H7 (cell line): ENCODE measurements around the gene PISD. TPM values are rescaled to one million over a fixed set of nuclear protein-coding genes. Genes with fewer than 3 reads are reported as not detected.
"Not testable (repeated sequence)": the region's sequence is repeated elsewhere in the genome, so short reads cannot be mapped to it uniquely, and the experiment has no call there.

Experiments used
- DNase-seq: peaks from one replicate; pipeline ENCODE4 v3.0.0; 2012
- H3K27me3 ChIP-seq: 2 replicates; pipeline ENCODE4 v1.6.0; 2011; ENCODE audit warnings: mild to moderate bottlenecking, low read length; ENCODE audit not compliant: control insufficient read depth, insufficient read depth
- H3K36me3 ChIP-seq: replicated peaks from 2 replicates; pipeline ENCODE4 v1.5.1; 2011; ENCODE audit warnings: low read length; ENCODE audit not compliant: control insufficient read depth, insufficient read depth
- H3K4me3 ChIP-seq: 2 replicates; pipeline ENCODE4 v1.5.1; 2011; ENCODE audit warnings: low read depth, mild to moderate bottlenecking, control low read depth, low read length, moderate library complexity; ENCODE audit not compliant: insufficient read depth
- total RNA-seq: library from RNA; depleted of rRNA; stranded (reverse); fragments of >200 nt; shearing (Covaris generic); gene quantifications from 2 replicates; pipeline ENCODE4 v1.2.3, GENCODE V29; 2014

PISD gene
- total RNA-seq, 1 experiment from 2014 or later = 70.2 TPM

- not testable (repeated sequence) for DNase-seq, H3K4me3 ChIP-seq, H3K36me3 ChIP-seq, H3K27me3 ChIP-seq
These were observed 71.9 kb downstream of the PISD start for GRCh38 chr22:31590161-31590560.

DNA sequence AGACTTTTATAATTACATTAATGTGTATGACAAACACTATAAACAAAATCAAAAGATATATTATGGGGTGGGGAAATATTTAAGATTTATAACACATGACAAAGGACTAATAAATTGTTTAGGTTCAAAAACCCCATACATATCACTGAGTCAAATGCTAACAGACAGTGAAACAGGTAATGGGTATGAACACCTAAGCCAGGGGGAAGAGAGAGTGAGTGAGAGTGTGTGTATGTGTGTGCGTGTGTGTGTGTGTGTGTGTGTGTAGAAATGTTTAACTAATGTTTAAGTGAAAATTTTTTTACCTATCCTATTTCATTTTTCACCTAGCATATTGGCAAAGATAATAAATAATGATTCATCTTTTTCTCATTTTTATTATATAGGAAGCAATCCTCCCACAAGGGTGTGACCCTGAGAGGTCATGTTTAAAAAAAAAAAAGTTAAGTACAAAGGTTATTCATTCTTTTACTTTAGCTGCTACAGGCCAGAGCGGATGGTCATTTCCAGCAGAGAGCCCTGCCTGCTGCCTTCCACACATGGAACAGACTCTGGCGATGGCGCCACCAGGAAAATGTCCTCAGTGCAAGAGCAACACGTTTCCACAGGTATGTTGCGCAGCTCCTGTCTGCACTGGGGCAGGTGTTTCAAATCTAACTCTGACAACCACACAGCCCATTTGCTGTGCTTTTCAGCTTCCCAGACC, 72.9 kb downstream of the PISD start:
- no peak overlapping the region for H3K4me3 ChIP-seq
- H3K36me3 ChIP-seq = no peaks in the 10 kb centered on the region
- no peak for DNase-seq
- H3K27me3 ChIP-seq = no peaks in the 10 kb centered on the region

GRCh38 chr22:31586137-31586920, 75.7 kb downstream of the PISD start:
- Histone ChIP-seq H3K4me3 (no peak overlapping the region), H3K27me3 (no peaks in the 10 kb centered on the region), H3K36me3 (no peaks in the 10 kb centered on the region)
- no peak for DNase-seq

GRCh38 chr22:31585161-31585859, 76.7 kb downstream of the PISD start:
- no peak for DNase-seq
- no peak overlapping the region for H3K4me3 ChIP-seq

DNA sequence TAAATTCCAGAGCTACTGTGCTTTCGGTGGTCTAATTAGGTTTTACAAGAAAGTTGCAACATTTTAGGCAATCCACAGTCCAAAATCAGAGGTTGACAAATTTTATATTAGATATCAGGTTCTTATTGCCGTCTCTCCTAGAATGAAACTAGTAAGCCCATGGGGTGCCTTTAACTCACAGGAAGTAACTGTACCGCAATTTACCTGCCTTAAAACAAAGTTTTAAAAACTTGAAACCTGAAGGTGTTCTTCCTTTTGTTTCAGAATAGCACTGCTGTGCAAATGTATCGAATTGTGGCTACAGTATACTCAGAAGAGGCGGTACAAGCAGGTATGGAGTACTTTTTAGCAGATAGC, 77.2 kb downstream of the PISD start:
- DNase-seq = no peak
- no peaks in the 10 kb centered on the region for H3K27me3 ChIP-seq
- H3K4me3 ChIP-seq = no peak overlapping the region
- H3K36me3 ChIP-seq = no peaks in the 10 kb centered on the region

More at GRCh38 chr22:31585161-31585859, 76.7 kb downstream of the PISD start:
- H3K27me3 ChIP-seq = no peaks in the 10 kb centered on the region
- no peaks in the 10 kb centered on the region for H3K36me3 ChIP-seq

DNA sequence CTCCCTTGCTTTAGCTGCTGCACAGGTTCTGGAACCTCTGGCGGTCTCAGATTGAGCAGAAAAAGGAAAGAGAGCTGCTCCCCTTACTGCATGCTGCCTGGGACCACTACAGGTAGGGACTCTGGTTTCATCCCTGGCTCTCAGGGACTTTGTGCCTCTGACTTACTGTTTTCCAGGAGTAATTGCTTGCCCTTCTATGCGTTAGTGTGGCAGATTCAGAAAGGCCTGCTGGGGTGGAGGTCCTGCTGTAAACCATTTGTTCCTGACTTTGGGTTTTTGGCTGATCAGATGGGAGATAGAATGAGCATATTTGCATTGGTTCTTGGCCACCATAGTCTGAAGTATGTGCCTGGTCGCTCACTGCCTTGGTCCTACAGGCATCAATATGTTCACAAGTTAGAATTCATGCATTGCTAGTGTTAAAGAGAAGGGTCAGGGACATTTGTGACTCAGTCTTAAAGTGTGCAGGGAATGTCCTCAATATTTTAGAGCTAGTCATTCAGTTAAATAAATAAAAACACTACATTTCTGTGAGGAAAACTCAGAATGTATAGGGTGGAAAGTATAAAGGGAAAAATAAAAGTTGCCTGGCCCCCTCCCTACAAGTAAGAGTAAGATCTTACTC, 78.0 kb downstream of the PISD start:
- H3K27me3 ChIP-seq = no peaks in the 10 kb centered on the region
- no peak overlapping the region for H3K4me3 ChIP-seq
- no peaks in the 10 kb centered on the region for H3K36me3 ChIP-seq
- DNase-seq = no peak

- H3K36me3 ChIP-seq = no peaks in the 10 kb centered on the region; the same call in 1 of the 2 replicates
- DNase-seq = no peak
- H3K27me3 ChIP-seq = no peaks in the 10 kb centered on the region
- no peak overlapping the region for H3K4me3 ChIP-seq
These were observed 82.2 kb downstream of the PISD start for GRCh38 chr22:31579835-31580242.

DNA sequence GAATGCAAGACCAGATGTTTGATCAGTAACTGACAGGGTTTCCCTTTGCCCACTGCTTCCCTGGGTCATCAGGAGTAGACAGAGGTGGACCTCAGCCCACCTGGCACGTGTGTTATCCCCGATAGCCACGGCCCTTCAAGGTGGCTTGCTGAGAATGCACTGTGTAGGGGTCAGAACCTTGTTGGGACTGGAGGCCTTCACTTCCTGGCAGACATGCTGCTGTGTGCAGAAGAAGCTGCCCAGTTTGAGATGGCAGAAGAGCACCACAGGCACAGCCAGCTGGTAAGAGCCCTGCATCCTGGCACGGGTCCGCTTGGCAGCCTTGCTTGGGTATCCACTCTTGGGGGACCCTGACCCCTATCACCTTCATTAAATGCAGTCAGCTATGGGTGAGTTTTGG, 83.8 kb downstream of the PISD start:
- no peak overlapping the region for H3K4me3 ChIP-seq
- no peaks in the 10 kb centered on the region for H3K27me3 ChIP-seq
- DNase-seq = no peak
- no peaks in the 10 kb centered on the region; the same call in 1 of the 2 replicates for H3K36me3 ChIP-seq

DNA sequence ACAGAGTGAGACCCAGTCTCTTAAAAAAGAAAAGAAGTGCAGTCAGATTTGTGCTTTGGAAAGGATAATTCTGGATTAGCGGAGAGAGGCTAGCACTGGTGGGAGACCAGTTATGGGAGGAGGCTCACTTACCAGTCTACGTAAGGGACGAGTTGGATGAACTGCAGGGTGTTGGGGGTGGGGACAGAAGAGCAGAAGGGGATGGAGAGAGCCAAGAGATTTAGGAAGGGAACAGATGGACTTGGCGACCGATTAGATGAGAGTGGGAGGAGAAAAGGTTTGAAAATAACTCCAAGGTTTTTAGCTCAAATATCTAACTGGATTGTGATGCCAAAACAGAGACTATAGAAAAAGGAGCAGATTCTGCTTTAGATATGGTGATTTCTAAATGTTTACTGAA, 84.3 kb downstream of the PISD start:
- no peak overlapping the region for H3K4me3 ChIP-seq
- no peaks in the 10 kb centered on the region; the same call in 1 of the 2 replicates for H3K36me3 ChIP-seq
- no peaks in the 10 kb centered on the region for H3K27me3 ChIP-seq
- no peak for DNase-seq

DNA sequence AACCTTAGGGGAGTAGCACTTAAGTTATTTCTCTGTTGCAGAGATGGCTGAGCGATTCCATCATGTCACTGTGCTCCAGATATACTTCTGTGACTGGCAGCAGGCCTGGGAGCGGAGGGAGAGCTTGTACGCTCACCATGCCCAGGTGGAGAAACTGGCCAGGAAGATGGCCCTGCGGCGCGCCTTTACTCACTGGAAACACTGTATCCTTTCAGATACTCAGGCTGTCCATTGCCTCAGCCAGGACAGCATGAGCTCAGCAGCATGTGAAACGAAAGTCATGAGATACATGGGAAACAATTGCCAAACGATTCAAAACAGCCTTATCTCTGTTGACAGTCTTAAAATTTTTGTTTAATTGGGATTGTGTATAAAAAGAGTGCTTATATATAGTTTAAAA, 86.8 kb downstream of the PISD start:
- no peaks in the 10 kb centered on the region; the same call in 1 of the 2 replicates for H3K36me3 ChIP-seq
- no peak overlapping the region for H3K4me3 ChIP-seq
- no peak for DNase-seq
- H3K27me3 ChIP-seq = no peaks in the 10 kb centered on the region

DNA sequence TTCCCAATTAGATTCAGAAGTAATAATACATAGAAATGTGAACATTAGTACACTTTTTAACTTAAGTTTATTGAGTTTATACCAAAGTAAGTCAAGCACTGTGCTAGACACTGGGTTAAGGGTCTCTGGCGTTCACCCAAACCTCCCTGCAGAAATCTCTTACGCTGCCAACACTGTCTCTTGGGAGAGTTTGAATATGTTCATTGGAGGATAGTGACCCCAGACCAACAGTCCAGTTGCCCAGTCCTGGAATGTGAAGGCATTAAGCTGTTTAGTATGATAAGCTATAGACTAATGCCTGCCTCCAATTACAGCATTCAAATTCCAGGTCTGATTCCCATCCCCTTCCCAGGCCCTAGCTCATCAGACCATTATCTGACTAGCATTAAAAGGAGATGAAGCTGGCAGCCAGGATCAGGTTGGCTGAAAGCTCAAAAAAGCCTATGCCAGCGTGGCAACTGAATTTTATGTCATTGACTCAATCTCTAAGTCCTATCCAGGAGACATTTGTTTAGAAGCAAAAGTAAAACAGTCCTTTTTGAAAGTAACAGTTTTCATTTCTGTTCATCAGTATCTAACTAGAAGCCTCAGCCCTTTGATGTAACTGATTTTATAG, 87.9 kb downstream of the PISD start:
- no peaks in the 10 kb centered on the region; the same call in 1 of the 2 replicates for H3K36me3 ChIP-seq
- H3K4me3 ChIP-seq = no peak overlapping the region
- DNase-seq = no peak
- no peaks in the 10 kb centered on the region for H3K27me3 ChIP-seq

DNA sequence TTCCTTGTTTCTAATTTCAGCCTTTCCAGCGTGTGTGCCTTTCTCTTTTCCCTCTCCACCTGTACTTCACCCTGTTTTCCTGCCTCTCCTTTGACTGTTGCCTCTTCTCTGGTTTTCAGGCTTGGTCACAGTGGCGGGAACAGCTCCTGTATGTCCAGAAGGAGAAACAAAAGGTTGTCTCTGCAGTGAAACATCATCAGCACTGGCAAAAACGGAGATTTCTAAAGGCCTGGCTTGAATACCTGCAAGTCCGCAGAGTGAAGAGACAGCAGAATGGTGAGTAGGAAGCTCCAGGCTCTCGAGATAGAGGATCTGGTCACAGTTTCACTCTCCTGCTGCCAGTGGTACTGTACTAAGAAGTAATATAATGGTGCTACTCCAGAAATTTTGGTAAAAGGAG, 89.1 kb downstream of the PISD start:
- Histone ChIP-seq H3K36me3 (no peaks in the 10 kb centered on the region; the same call in 1 of the 2 replicates), H3K4me3 (no peak overlapping the region)
- DNase-seq = no peak

DNA sequence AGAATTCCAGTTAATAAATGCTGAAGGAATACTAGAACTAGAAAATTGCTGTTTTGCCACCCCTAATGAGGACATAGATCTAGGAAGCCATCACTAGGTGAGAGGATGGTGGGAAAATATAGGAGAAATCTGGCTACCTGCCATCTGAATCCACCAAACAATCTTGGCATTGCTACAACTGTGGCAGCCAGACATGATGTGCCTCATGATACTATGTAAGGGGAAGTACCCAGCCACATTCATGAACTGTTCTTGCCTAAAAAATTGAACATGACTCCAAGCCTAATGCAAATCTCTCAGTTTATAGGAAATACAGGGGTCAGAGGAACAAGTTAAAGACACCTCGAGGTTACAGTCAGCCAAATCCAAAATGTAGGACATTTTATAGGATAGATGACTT, 92.9 kb downstream of the PISD start:
- Histone ChIP-seq H3K36me3 (no peaks in the 10 kb centered on the region), H3K27me3 (no peaks in the 10 kb centered on the region), H3K4me3 (no peak overlapping the region)
- DNase-seq = no peak

More for the DNA sequence above, 89.1 kb downstream of the PISD start:
- no peaks in the 10 kb centered on the region for H3K27me3 ChIP-seq
